ENCODE data around the gene CRYBA1. TPM values are rescaled to one million over a fixed set of nuclear protein-coding genes. Genes with fewer than 3 reads are reported as not detected.
"Not testable (repeated sequence)": the region's sequence is repeated elsewhere in the genome, so short reads cannot be mapped to it uniquely, and the experiment has no call there.

Gene CRYBA1
- total and polyA plus RNA-seq, 11 donors, result not detected

- WGBS, 4 donors, result 82 to 83% (median 83%) methylated on average over 5 of the region's 5 CpGs
- Histone ChIP-seq H3K9me3 (no peaks in the 10 kb centered on the region), H3K27me3 (no peaks in the 10 kb centered on the region), H3K4me3 (no peak overlapping the region), H3K4me1 (peaks cover 0 to 9% (median 0%) of the 10 kb centered on the region in 12 donors), H3K36me3 (peaks cover 2 to 95% (median 84%) of the 10 kb centered on the region in 9 donors), H3K27ac (no peak overlapping the region)
- intact Hi-C loops (cut with DNase I), result no loop called here
- no peak for ATAC-seq
- TF ChIP-seq CTCF (IDR thresholded peaks at IDR 0.05) (no peak), POLR2A (IDR thresholded peaks at IDR 0.05) (no peak)
- no peak for DNase-seq
These were observed 17.3 kb downstream of the CRYBA1 start for GRCh38 chr17:29263916-29264315.

GRCh38 chr17:29271980-29272379 is 25.3 kb downstream of the CRYBA1 start:
- H3K4me1 ChIP-seq, result peaks cover 0 to 39% (median 27%) of the 10 kb centered on the region in 12 donors
- intact Hi-C loops (cut with DNase I); DNase-seq; H3K27me3 ChIP-seq; ATAC-seq; H3K4me3 ChIP-seq; H3K9me3 ChIP-seq; H3K27ac ChIP-seq: not testable (repeated sequence)
- 86 to 96% (median 92%) methylated on average over 9 of the region's 9 CpGs for WGBS, 4 donors
- H3K36me3 ChIP-seq, result peaks cover 0 to 93% (median 62%) of the 10 kb centered on the region in 9 donors

- peaks cover 0 to 51% (median 34%) of the 10 kb centered on the region in 12 donors for H3K4me1 ChIP-seq
- intact Hi-C loops (cut with DNase I), result loop anchor here in 1 of 10 donors (2.0 kb wide), 1 partner anchor 17 kb away; no protein-coding TSS in a partner anchor
- no peak overlapping the region for H3K27ac ChIP-seq
- peaks cover 0 to 10% (median 0%) of the 10 kb centered on the region in 12 donors for H3K9me3 ChIP-seq
- no peaks in the 10 kb centered on the region for H3K27me3 ChIP-seq
- peaks cover 0 to 90% (median 69%) of the 10 kb centered on the region in 9 donors for H3K36me3 ChIP-seq
- H3K4me3 ChIP-seq, result no peak overlapping the region
- ATAC-seq, result no peak
- TF ChIP-seq POLR2A (IDR thresholded peaks at IDR 0.05) (no peak), CTCF (IDR thresholded peaks at IDR 0.05) (no peak)
- no peak for DNase-seq
- 73 to 81% (median 77%) methylated on average over 1 of the region's 1 CpG for WGBS, 4 donors
These were observed 27.3 kb downstream of the CRYBA1 start for GRCh38 chr17:29273924-29274323.

- Histone ChIP-seq H3K36me3 (peaks cover 0 to 91% (median 66%) of the 10 kb centered on the region in 9 donors), H3K4me1 (peaks cover 0 to 75% (median 51%) of the 10 kb centered on the region in 12 donors), H3K27me3 (no peaks in the 10 kb centered on the region), H3K4me3 (no peak overlapping the region), H3K9me3 (peaks cover 0 to 10% (median 0%) of the 10 kb centered on the region in 12 donors), H3K27ac (no peak overlapping the region)
- no peak for TF ChIP-seq POLR2A (IDR thresholded peaks at IDR 0.05)
- no peak for TF ChIP-seq CTCF (IDR thresholded peaks at IDR 0.05)
- intact Hi-C loops (cut with DNase I), result no loop called here
- ATAC-seq, result no peak
- DNase-seq, result no peak
These were observed 32.0 kb downstream of the CRYBA1 start for GRCh38 chr17:29278692-29279091.
